Activated CD8-positive, alpha-beta memory T cell treated with anti-CD3 and anti-CD28 coated beads for 36 hours (primary cell): ENCODE results near the gene CCDC83. TPM values are rescaled to one million over a fixed set of nuclear protein-coding genes. Genes with fewer than 3 reads are reported as not detected.
"Not testable (repeated sequence)": the region's sequence is repeated elsewhere in the genome, so short reads cannot be mapped to it uniquely, and the experiment has no call there.

Experiments
- CTCF ChIA-PET: fragments of 350-600 bp; sonication (Branson Sonifier 250); formaldehyde crosslinking; loops from one replicate; lab custom pipeline; 2021; ENCODE audit warnings: antibody characterized with exemption; lab: Charles Lee
- POLR2A ChIA-PET: fragments of 350-600 bp; sonication (Branson Sonifier 250); formaldehyde crosslinking; loops from one replicate; lab custom pipeline; 2021; ENCODE audit warnings: antibody characterized with exemption; lab: Charles Lee
- total RNA-seq, 2 experiments: library from RNA; stranded (reverse); gene quantifications; one replicate each; pipeline ENCODE4 v1.2.3, GENCODE V29; 2021

CCDC83 gene
- total RNA-seq, 2 experiments from 2014 or later = not detected

- ChIA-PET POLR2A (no interaction called here), CTCF (no interaction called here)
Measured at GRCh38 chr11:85828640-85828978, 26.6 kb upstream of the CCDC83 start.

- CTCF ChIA-PET = no interaction called here
- POLR2A ChIA-PET = no interaction called here
Measured at GRCh38 chr11:85829172-85829571, 26.0 kb upstream of the CCDC83 start.

DNA sequence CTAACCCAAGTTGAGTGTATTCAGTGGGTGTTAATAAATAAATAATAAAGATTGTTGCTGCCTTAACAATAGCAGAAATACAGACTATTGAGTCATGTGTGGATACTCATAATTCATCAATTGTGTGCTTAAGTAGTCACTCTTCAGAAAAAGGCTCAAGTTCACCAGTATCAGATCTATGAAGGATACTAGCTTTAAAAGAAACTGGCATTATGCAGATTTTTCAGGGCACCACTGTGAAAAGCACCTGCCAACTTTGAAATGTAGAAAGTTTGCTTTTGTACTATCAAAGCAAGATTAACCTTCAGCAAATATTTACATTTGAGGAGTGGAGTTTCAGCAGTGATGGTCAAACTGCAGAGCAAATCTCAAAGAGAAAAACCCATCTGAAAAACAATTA, 24.1 kb upstream of the CCDC83 start:
- CTCF ChIA-PET = no interaction called here
- POLR2A ChIA-PET = no interaction called here

GRCh38 chr11:85835263-85835662, 19.9 kb upstream of the CCDC83 start:
- ChIA-PET CTCF (no interaction called here), POLR2A (no interaction called here)

DNA sequence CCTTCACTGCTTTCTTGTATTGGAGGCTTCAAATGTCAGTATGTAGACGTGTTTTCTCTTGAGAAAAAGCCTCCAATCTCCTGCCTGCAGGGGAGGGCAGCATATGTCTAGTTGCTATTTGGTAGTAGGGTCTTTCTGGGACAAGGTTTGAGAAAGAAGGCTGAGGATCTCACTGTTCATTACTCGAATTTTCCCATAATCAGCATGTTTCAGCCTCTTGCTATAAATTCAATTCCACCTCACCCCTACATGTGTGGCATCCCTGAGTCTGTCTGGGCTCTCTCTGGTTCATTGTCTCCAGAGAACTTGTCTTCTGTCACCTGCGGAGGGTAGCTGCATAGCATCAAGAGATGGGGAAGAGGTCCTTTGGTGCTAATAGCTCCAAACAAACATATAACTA, 19.5 kb upstream of the CCDC83 start:
- ChIA-PET CTCF (no interaction called here), POLR2A (no interaction called here)

DNA sequence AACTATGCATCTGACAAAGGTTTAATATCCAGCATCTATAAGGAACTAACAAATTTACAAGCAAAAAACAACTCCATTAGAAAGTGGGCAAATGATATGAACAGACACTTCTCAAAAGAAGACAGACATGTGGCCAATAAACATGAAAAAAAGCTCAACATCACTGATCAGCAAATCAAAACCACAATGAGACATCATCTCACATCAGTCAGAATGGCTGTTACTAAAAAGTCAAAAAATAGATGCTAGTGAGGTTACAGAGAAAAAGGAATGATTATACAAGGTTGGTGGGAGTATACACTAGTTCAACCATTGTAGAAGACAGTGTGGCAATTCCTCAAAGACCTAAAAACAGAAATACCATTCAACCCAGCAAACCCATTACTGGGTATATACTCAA, 14.3 kb upstream of the CCDC83 start:
- POLR2A ChIA-PET, CTCF ChIA-PET: not testable (repeated sequence)

DNA sequence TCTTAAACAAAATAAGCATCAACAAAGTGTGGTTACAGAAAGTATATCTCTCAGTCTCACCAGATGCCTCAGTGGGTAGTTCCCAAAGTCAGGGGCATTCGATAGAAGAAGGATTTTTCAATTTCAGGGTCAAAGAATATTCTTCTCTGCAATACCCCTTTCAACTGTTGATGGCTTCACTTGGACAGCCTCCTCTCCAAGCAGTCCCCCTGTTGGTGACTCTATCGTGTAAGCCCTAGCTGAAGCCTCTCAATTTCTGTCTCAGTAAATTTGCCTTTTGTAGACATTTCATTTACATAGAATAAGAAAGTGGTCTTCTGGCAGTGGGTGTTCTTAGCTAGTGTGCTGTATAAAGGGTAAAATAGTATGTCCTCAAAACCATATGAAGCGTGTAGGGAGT, 11.3 kb upstream of the CCDC83 start:
- ChIA-PET CTCF (no interaction called here), POLR2A (no interaction called here)

- CTCF ChIA-PET = no interaction called here
- POLR2A ChIA-PET = no interaction called here
Measured at GRCh38 chr11:85844439-85845123, 10.6 kb upstream of the CCDC83 start.

DNA sequence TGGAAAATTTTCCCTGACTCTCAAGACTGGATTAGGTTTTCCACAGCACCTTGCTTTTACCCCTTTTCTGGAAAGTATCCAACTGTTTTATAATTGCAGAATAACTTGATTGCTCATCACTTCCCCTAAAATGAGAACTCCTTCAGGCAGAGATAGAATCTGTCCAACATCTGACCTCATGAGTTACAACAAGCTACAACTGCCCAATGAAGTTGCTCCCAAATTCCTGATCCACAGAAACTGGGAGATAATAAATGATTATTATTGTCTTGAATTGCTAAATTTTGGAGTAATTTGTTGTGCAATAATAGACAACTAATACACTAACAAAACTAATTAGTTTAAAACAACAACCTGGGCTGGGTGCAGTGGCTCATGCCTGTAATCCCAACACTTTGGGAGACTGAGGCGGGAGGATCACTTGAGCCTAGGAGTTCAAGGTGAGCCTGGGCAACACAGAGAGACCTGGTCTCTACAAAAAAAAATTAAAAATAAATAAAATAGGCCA, 10.0 kb upstream of the CCDC83 start:
- ChIA-PET CTCF (no interaction called here), POLR2A (no interaction called here)

- CTCF ChIA-PET = interaction anchor here (1.6 kb wide), 1 partner anchor 7 kb away, joined by 4 read pairs; the partner anchor contains the start of gene CCDC83
- POLR2A ChIA-PET = no interaction called here
Measured at GRCh38 chr11:85847436-85847835, 7.7 kb upstream of the CCDC83 start.

GRCh38 chr11:85848006-85848405, 7.2 kb upstream of the CCDC83 start:
- ChIA-PET POLR2A (no interaction called here), CTCF (no interaction called here)

DNA sequence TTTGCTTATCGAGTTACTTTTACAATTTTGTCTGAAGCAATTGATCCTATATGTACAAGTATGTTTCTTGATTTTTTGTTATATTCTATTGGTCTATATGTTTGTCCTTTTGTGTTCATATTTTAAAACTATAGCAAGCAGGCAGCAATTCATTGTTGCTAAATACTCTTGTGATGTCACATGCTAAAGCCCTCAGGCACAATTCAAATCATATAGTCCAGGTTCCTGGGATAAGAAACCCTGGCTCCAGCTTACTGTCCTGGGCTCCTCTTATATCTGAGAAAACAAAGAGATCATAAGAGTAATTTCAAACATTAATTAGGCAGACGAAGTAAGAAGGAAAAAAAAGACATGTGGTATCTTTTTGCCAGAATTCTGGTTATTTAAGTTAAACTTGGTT, 6.6 kb upstream of the CCDC83 start:
- CTCF ChIA-PET = no interaction called here
- POLR2A ChIA-PET = no interaction called here

DNA sequence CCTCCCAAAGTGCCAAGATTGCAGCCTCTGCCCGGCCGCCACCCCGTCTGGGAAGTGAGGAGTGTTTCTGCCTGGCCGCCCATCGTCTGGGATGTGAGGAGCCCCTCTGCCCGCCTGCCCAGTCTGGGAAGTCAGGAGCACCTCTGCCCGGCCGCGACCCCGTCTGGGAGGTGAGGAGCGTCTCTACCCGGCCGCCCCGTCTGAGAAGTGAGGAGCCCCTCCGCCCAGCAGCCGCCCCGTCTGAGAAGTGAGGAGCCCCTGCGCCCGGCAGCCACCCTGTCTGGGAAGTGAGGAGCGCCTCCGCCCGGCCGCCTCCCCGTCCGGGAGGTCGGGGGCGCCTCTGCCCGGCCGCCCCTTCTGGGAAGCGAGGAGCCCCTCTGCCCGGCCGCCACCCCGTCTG, 2.4 kb upstream of the CCDC83 start:
- CTCF ChIA-PET, POLR2A ChIA-PET: not testable (repeated sequence)

DNA sequence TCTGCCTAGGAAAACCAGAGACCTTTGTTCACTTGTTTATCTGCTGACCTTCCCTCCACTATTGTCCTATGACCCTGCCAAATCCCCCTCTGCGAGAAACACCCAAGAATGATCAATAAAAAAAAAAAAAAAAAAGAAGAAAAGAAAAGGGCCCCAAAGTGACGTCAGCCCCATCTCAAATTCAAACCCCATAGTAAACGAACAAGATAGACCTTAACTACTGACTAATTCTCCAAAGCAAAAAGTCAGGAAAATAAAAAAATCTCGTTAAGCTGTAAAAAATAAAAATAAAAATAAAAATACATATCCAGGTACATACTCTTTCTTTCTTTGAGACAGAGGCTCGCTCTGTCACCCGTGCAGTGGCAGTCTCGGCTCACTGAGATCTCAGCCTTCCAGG, 1.6 kb upstream of the CCDC83 start:
- POLR2A ChIA-PET, CTCF ChIA-PET: not testable (repeated sequence)

- ChIA-PET CTCF (interaction anchor here (1.2 to 2.2 kb wide), 11 partner anchors 7 to 754 kb away, joined by 3 to 7 read pairs (median 4); partner anchors contain the start of genes SYTL2 and TMEM126B), POLR2A (interaction anchor here (0.7 kb wide), 1 partner anchor 215 kb away, joined by 4 read pairs; no protein-coding TSS in a partner anchor)
Measured at GRCh38 chr11:85854212-85854556, 999 bp upstream of the CCDC83 start.

DNA sequence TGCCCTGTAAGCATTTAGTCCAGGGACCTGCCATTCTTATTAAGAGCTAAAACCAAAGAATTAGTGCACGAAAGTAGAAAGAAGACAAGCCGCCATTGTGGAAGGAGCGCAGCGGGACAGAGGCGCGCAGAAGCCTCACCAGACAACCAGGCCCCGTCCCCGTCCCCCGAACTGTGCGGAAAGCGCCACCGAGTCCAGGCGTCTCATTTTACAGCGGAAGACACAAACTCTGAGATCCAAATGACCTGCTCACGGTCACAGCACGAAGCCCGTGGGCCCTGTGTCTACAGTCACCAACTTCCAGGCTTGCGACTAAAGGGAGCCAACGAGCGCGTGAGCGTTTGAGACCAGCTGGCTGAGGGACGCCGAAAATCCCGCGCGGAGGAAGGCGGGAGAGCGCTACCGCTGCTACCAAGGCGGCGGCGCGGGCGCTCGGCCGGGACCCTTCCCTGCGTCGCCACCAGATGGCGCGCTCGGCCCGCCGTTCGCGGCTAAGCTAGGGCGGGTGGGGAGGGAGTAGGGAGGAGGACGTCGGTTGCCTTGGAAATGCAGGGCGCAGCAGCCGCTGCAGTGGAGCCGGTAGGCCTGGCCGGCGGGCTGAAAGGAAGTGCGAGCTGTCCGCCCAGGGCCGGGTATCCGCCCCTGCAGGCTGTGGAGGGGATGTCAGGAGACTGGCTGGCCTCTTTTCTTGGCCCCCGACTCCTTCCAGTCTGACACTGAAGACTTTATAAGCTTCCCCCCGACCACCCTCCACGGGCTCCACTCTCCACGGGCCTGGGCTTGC, 434 bp upstream of the CCDC83 start:
- POLR2A ChIA-PET = interaction anchor here (0.6 to 0.7 kb wide), 2 partner anchors 215 to 438 kb away, joined by 3 to 4 read pairs; no protein-coding TSS in a partner anchor
- CTCF ChIA-PET = interaction anchor here (0.8 to 2.2 kb wide), 20 partner anchors 8 to 754 kb away, joined by 3 to 7 read pairs (median 4); partner anchors contain the start of genes SYTL2 and TMEM126B

GRCh38 chr11:85857098-85857497, 1.9 kb downstream of the CCDC83 start:
- ChIA-PET CTCF (no interaction called here), POLR2A (no interaction called here)

DNA sequence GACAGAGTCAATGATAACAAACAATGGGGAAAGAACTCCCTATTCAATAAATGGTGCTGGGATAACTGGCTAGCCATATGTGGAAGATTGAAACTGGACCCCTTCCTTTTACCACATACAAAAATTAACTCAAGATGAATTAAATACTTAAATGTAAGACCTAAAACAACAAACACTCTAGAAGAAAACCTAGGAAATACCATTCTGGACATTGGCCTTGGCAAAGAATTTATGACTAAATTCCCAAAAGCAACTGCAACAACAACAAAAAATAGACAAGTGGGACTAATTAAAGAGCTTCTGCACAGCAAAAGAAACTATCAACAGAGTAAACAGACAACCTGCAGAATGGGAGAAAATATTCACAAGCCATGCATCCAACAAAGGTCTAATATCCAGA, 4.4 kb downstream of the CCDC83 start:
- POLR2A ChIA-PET, CTCF ChIA-PET: not testable (repeated sequence)

GRCh38 chr11:85863855-85864254, 8.7 kb downstream of the CCDC83 start:
- POLR2A ChIA-PET = no interaction called here
- CTCF ChIA-PET = interaction anchor here (0.6 to 1.2 kb wide), 3 partner anchors 9 to 1050 kb away, joined by 3 to 5 read pairs (median 4); partner anchors contain the start of gene CCDC83

GRCh38 chr11:85866137-85866827, 11.1 kb downstream of the CCDC83 start:
- ChIA-PET CTCF (interaction anchor here (0.6 kb wide), 1 partner anchor 553 kb away, joined by 3 read pairs; no protein-coding TSS in a partner anchor), POLR2A (no interaction called here)
